Natural killer cell (primary cell): ENCODE results near the gene ULK1. TPM values are rescaled to one million over a fixed set of nuclear protein-coding genes. Genes with fewer than 3 reads are reported as not detected.
"Not testable (repeated sequence)": the region's sequence is repeated elsewhere in the genome, so short reads cannot be mapped to it uniquely, and the experiment has no call there.

Experiments used
- ATAC-seq, 3 donors: fragments of 150-1000 bp in 2 of 3; fragments of 200-7000 bp in 1 of 3; cut with Tn5 transposase; 1 replicate in 1 of 3; 2 replicates in 2 of 3; pipeline ENCODE4 v1.10.0; 2021; ENCODE audit warnings: mild to moderate bottlenecking in 2 of 3, moderate library complexity in 2 of 3
- DNase-seq, 2 donors: peaks; one replicate each; pipeline versions ENCODE4 v3.0.0 to v3.0.0-alpha.2; 2013 to 2021; ENCODE audit warnings: mixed read lengths in 1 of 2
- H3K27ac ChIP-seq: one replicate; pipeline ENCODE4 v1.5.1; 2013; ENCODE audit warnings: mild to moderate bottlenecking, low read length
- H3K27me3 ChIP-seq: one replicate; pipeline ENCODE4 v1.6.1; 2013; ENCODE audit warnings: low read length; ENCODE audit not compliant: control insufficient read depth, insufficient read depth
- H3K36me3 ChIP-seq: one replicate; pipeline ENCODE4 v1.6.1; 2013; ENCODE audit warnings: low read length; ENCODE audit not compliant: control insufficient read depth, insufficient read depth
- H3K4me1 ChIP-seq: one replicate; pipeline ENCODE4 v1.6.1; 2013; ENCODE audit warnings: low read length; ENCODE audit not compliant: control insufficient read depth, insufficient read depth
- H3K4me3 ChIP-seq: one replicate; pipeline ENCODE4 v1.5.1; 2013; ENCODE audit warnings: low read length
- H3K9me3 ChIP-seq: one replicate; pipeline ENCODE4 v1.6.1; 2013; ENCODE audit warnings: low read length; ENCODE audit not compliant: control insufficient read depth, insufficient read depth
- H3K27ac Mint-ChIP-seq, 2 donors: one replicate each; pipeline ENCODE4 v1.8.0; 2022; ENCODE audit warnings: mild to moderate bottlenecking in 2 of 2, mixed read lengths in 2 of 2, moderate library complexity in 1 of 2
- H3K27me3 Mint-ChIP-seq, 2 donors: one replicate each; pipeline ENCODE4 v1.8.0; 2022; ENCODE audit warnings: low read depth in 2 of 2, mixed read lengths in 2 of 2
- H3K36me3 Mint-ChIP-seq: one replicate; pipeline ENCODE4 v1.8.0; 2022; ENCODE audit warnings: mixed read lengths
- H3K4me1 Mint-ChIP-seq, 2 donors: one replicate each; pipeline ENCODE4 v1.8.0; 2022; ENCODE audit warnings: mixed read lengths in 2 of 2
- H3K4me3 Mint-ChIP-seq: one replicate; pipeline ENCODE4 v1.8.0; 2022; ENCODE audit warnings: mild to moderate bottlenecking, moderate library complexity, mixed read lengths
- H3K9me3 Mint-ChIP-seq, 2 donors: one replicate each; pipeline ENCODE4 v1.8.0; 2022; ENCODE audit warnings: mixed read lengths in 2 of 2
- CTCF ChIP-seq: fragments of 200-600 bp; IDR thresholded peaks from one replicate; pipeline ENCODE4 v1.8.0; 2022; ENCODE audit warnings: antibody characterized with exemption
- WGBS: methylation state at CpG from one replicate; pipeline ENCODE4 v1.1.7; 2013; ENCODE audit warnings: missing lambda C conversion rate; ENCODE audit not compliant: insufficient coverage; 5-methylcytosine and 5-hydroxymethylcytosine counted together
- intact Hi-C: fragments of 100-400 bp; cut with micrococcal nuclease; formaldehyde crosslinking; loops from one replicate; pipeline ENCODE4 v1.14.2; 2022
- total RNA-seq, 4 donors: library from RNA; stranded (reverse); fragments of 120-200 nt in 1 of 4; gene quantifications; one replicate each; pipeline versions ENCODE4 v1.2.3 to v1.2.4, GENCODE V29; 2013 to 2022

ULK1 gene
- total RNA-seq, 3 donors from 2014 or later (not counting 1 experiment from before 2014, with no cell fraction given): 99.1 to 142 (median 123) TPM

GRCh38 chr12:131959116-131959515, 64.7 kb downstream of the ULK1 start:
- peak overlapping the region in 1 of 2 donors; percentile 70 for H3K27ac Mint-ChIP-seq
- intact Hi-C loops: no loop called here
- H3K4me1 Mint-ChIP-seq: peaks cover 59 to 66% of the 10 kb centered on the region in 2 donors
- H3K27me3 Mint-ChIP-seq: no peaks in the 10 kb centered on the region
- H3K36me3 Mint-ChIP-seq: peaks cover 7% of the 10 kb centered on the region
- Histone ChIP-seq H3K9me3 (no peaks in the 10 kb centered on the region), H3K36me3 (peaks cover 10% of the 10 kb centered on the region), H3K4me1 (peaks cover 14% of the 10 kb centered on the region), H3K4me3 (no peak overlapping the region), H3K27ac (no peak overlapping the region), H3K27me3 (no peaks in the 10 kb centered on the region)
- ATAC-seq (no peak), DNase-seq (no peak)
- no peak overlapping the region for H3K4me3 Mint-ChIP-seq
- H3K9me3 Mint-ChIP-seq: no peaks in the 10 kb centered on the region
- no peak for TF ChIP-seq CTCF
- WGBS: 89% methylated on average over 4 of the region's 4 CpGs

- Histone ChIP-seq H3K27me3 (no peaks in the 10 kb centered on the region), H3K36me3 (peaks cover 10% of the 10 kb centered on the region), H3K4me1 (peaks cover 14% of the 10 kb centered on the region), H3K4me3 (no peak overlapping the region), H3K27ac (no peak overlapping the region), H3K9me3 (no peaks in the 10 kb centered on the region)
- peaks cover 63 to 66% of the 10 kb centered on the region in 2 donors for H3K4me1 Mint-ChIP-seq
- no peak for TF ChIP-seq CTCF
- ATAC-seq: no peak
- intact Hi-C loops: no loop called here
- peaks cover 7% of the 10 kb centered on the region for H3K36me3 Mint-ChIP-seq
- no peak for DNase-seq
- no peak overlapping the region for H3K4me3 Mint-ChIP-seq
- no peaks in the 10 kb centered on the region for H3K9me3 Mint-ChIP-seq
- peak overlapping the region in 1 of 2 donors; percentile 70 for H3K27ac Mint-ChIP-seq
- WGBS: 95% methylated on average over 16 of the region's 16 CpGs
- no peaks in the 10 kb centered on the region for H3K27me3 Mint-ChIP-seq
Measured at GRCh38 chr12:131959641-131960589, 65.5 kb downstream of the ULK1 start.

- H3K27me3 ChIP-seq, H3K9me3 ChIP-seq, H3K4me3 Mint-ChIP-seq, H3K27ac ChIP-seq, H3K36me3 Mint-ChIP-seq, H3K9me3 Mint-ChIP-seq, H3K27me3 Mint-ChIP-seq, H3K4me3 ChIP-seq, intact Hi-C loops, DNase-seq, H3K36me3 ChIP-seq, H3K27ac Mint-ChIP-seq, ATAC-seq: not testable (repeated sequence)
- peaks cover 14% of the 10 kb centered on the region for H3K4me1 ChIP-seq
- WGBS: 97% methylated on average over 18 of the region's 30 CpGs
- peaks cover 69 to 72% of the 10 kb centered on the region in 2 donors for H3K4me1 Mint-ChIP-seq
Measured at GRCh38 chr12:131960590-131961325, 66.3 kb downstream of the ULK1 start.

GRCh38 chr12:131961328-131961727, 66.9 kb downstream of the ULK1 start:
- H3K27me3 Mint-ChIP-seq, H3K4me3 Mint-ChIP-seq, H3K36me3 ChIP-seq, H3K27ac ChIP-seq, H3K27me3 ChIP-seq, H3K36me3 Mint-ChIP-seq, ATAC-seq, H3K9me3 Mint-ChIP-seq, DNase-seq, intact Hi-C loops, H3K9me3 ChIP-seq, H3K4me3 ChIP-seq: not testable (repeated sequence)
- Mint-ChIP-seq H3K4me1 (peaks cover 64 to 66% of the 10 kb centered on the region in 2 donors), H3K27ac (peak overlapping the region; percentile 44 to 71)
- 100% methylated on average over 3 of the region's 20 CpGs for WGBS
- H3K4me1 ChIP-seq: peaks cover 14% of the 10 kb centered on the region
